ENCODE results near the gene SLX1B.
"Not testable (repeated sequence)": the region's sequence is repeated elsewhere in the genome, so short reads cannot be mapped to it uniquely, and the experiment has no call there.

- TF ChIP-seq, protein P1, sequence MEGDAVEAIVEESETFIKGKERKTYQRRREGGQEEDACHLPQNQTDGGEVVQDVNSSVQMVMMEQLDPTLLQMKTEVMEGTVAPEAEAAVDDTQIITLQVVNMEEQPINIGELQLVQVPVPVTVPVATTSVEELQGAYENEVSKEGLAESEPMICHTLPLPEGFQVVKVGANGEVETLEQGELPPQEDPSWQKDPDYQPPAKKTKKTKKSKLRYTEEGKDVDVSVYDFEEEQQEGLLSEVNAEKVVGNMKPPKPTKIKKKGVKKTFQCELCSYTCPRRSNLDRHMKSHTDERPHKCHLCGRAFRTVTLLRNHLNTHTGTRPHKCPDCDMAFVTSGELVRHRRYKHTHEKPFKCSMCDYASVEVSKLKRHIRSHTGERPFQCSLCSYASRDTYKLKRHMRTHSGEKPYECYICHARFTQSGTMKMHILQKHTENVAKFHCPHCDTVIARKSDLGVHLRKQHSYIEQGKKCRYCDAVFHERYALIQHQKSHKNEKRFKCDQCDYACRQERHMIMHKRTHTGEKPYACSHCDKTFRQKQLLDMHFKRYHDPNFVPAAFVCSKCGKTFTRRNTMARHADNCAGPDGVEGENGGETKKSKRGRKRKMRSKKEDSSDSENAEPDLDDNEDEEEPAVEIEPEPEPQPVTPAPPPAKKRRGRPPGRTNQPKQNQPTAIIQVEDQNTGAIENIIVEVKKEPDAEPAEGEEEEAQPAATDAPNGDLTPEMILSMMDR (IDR thresholded peaks at IDR 0.05; ENCODE audit: poor library complexity, severe bottlenecking) = not testable (repeated sequence)
- TF ChIP-seq TAF1 (IDR thresholded peaks at IDR 0.05; ENCODE audit: low read depth); RAD21 (conservative IDR thresholded peaks at IDR 0.05): not testable (repeated sequence)
Measured at GRCh38 chr16:29454269-29454668, at the start of gene SLX1B, which contains the start of gene BOLA2.
